Measurements from ENCODE around the gene PDZRN3. TPM values are rescaled to one million over a fixed set of nuclear protein-coding genes. Genes with fewer than 3 reads are reported as not detected.

PDZRN3 gene
- total and polyA plus RNA-seq, 10 donors, result 1.5 to 5.5 (median 2.8) TPM

DNA sequence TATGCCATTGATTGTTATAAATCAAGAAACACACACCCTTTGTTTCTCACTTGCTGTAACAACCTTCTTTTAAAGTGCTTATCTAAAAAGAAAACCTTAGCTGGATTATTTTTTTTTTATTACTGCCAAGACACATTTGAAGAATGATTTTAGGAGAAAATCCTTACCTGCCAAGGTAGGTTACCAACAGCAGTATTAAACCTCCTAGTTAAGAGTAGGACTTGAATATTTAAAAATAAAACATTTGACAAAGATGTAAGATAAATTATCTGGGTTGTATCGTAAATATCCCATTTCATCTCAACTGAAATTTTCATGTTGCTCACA lies 192.1 kb downstream of the PDZRN3 start:
- H3K9me3 ChIP-seq, result no peaks in the 10 kb centered on the region
- no peak for DNase-seq
- H3K4me1 ChIP-seq, result peaks cover 0 to 8% (median 0%) of the 10 kb centered on the region in 6 donors
- intact Hi-C loops (cut with DNase I; ENCODE audit: low total_unique reads), result loop anchor here (5.0 kb wide), 1 partner anchor 330 kb away; no protein-coding TSS in a partner anchor
- 74 to 87% (median 78%) methylated on average over 1 of the region's 1 CpG for WGBS, 5 donors
- no peak overlapping the region for H3K27ac ChIP-seq
- H3K27me3 ChIP-seq (replicated peaks in 1 of 7), result peaks cover 0 to 6% (median 0%) of the 10 kb centered on the region in 7 donors
- H3K36me3 ChIP-seq, result no peaks in the 10 kb centered on the region
- no peak overlapping the region for H3K4me3 ChIP-seq
- TF ChIP-seq, protein P1, sequence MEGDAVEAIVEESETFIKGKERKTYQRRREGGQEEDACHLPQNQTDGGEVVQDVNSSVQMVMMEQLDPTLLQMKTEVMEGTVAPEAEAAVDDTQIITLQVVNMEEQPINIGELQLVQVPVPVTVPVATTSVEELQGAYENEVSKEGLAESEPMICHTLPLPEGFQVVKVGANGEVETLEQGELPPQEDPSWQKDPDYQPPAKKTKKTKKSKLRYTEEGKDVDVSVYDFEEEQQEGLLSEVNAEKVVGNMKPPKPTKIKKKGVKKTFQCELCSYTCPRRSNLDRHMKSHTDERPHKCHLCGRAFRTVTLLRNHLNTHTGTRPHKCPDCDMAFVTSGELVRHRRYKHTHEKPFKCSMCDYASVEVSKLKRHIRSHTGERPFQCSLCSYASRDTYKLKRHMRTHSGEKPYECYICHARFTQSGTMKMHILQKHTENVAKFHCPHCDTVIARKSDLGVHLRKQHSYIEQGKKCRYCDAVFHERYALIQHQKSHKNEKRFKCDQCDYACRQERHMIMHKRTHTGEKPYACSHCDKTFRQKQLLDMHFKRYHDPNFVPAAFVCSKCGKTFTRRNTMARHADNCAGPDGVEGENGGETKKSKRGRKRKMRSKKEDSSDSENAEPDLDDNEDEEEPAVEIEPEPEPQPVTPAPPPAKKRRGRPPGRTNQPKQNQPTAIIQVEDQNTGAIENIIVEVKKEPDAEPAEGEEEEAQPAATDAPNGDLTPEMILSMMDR (IDR thresholded peaks at IDR 0.05 in 8 of 11, conservative IDR thresholded peaks at IDR 0.05 in 3 of 11), result peak in 3 of 11 experiments; percentile 16 to 37 (median 32)
- no peak for TF ChIP-seq POLR2AphosphoS5 (IDR thresholded peaks at IDR 0.05)

DNA sequence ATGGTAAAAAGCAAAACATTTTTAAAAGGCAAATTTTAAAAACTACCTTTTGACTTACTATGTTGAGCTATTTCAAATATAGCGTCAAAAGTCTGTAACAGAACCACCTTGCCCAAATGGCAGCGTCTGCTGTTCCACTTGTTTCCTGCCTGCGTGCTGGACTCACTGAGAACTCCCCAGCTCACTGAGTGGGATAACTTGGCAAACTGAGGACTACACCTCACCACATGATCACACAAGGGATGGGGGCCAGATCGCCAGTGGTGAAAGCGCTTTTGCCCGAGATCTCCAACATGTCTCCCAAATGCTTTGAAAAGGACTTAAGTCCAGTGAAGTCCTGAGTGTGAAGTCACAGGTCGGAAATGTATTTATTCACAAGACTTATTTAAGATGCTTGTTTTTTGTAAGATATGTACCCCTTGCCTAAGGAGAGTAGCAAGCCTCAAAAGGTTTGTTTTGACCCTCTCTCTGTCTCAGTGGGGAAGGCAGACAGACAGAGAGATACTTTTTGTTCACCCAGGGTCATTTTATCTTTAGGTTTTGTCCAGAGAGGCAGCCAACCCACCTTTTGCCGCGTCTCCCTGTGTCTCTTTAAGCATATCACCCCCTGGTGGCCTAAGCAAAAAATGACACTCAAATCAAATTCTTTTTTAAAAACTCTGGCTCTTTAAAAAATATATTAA lies 192.6 kb downstream of the PDZRN3 start:
- no peaks in the 10 kb centered on the region for H3K9me3 ChIP-seq
- no peaks in the 10 kb centered on the region for H3K36me3 ChIP-seq
- H3K27ac ChIP-seq, result no peak overlapping the region
- peaks cover 0 to 6% (median 0%) of the 10 kb centered on the region in 7 donors for H3K27me3 ChIP-seq (replicated peaks in 1 of 7)
- TF ChIP-seq POLR2A (IDR thresholded peaks at IDR 0.05) (no peak), POLR2AphosphoS5 (IDR thresholded peaks at IDR 0.05) (no peak)
- TF ChIP-seq, protein P1 (IDR thresholded peaks at IDR 0.05 in 8 of 11, conservative IDR thresholded peaks at IDR 0.05 in 3 of 11), result peak in 8 of 11 experiments; percentile 19 to 71 (median 54)
- no peak overlapping the region for H3K4me3 ChIP-seq
- 49 to 61% (median 58%) methylated on average over 9 of the region's 9 CpGs for WGBS, 5 donors
- intact Hi-C loops (cut with DNase I; ENCODE audit: low total_unique reads), result loop anchor here (5.0 kb wide), 1 partner anchor 330 kb away; no protein-coding TSS in a partner anchor
- DNase-seq, result no peak
- peaks cover 0 to 8% (median 0%) of the 10 kb centered on the region in 6 donors for H3K4me1 ChIP-seq

DNA sequence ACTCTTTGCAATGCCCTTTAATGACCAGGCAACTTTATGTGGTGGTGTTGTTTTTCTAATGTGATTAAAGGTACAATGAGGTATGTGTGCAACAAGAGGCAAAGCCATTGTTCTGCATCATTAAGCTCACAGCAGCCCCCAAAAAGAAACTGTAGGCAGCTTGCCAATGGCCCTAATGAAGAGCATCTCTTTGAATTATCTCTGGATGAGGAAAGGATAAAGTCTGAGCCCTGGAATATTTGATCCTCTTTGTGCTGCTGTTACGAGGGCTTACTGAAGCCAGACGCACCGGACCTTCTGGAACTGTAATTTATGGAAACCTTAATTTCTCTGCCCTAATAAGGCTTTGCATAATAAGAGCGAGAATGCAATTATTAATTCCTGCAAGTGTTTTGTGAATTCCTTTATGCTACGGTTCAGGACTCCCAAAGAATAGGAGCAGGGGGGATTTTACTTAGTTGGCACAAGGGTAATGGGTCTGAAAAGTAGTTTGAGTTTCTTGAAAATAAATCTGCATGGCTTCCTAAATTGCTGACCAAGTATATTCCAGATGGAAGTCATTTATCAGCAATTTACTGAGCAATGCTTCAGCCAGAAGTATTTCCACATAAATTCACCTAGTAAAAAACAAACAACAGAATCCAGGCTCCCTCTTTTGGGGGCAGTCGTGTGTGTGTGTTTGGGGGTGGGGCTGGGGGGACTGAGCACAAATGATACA lies 193.4 kb downstream of the PDZRN3 start:
- H3K9me3 ChIP-seq, result no peaks in the 10 kb centered on the region
- no peak for TF ChIP-seq POLR2A (IDR thresholded peaks at IDR 0.05)
- TF ChIP-seq, protein P1 (IDR thresholded peaks at IDR 0.05 in 8 of 11, conservative IDR thresholded peaks at IDR 0.05 in 3 of 11), result no peak

More for the DNA sequence above, 193.4 kb downstream of the PDZRN3 start:
- no peak overlapping the region for H3K4me3 ChIP-seq
- peaks cover 0 to 6% (median 0%) of the 10 kb centered on the region in 7 donors for H3K27me3 ChIP-seq (replicated peaks in 1 of 7)
- DNase-seq, result no peak
- peaks cover 0 to 8% (median 0%) of the 10 kb centered on the region in 6 donors for H3K4me1 ChIP-seq
- intact Hi-C loops (cut with DNase I; ENCODE audit: low total_unique reads), result loop anchor here (5.0 kb wide), 1 partner anchor 329 kb away; no protein-coding TSS in a partner anchor
- no peaks in the 10 kb centered on the region for H3K36me3 ChIP-seq
- H3K27ac ChIP-seq, result no peak overlapping the region
- 78 to 85% (median 82%) methylated on average over 6 of the region's 6 CpGs for WGBS, 5 donors
